HG03095 (cell line): ENCODE results near the gene CTNNBL1.

ENCODE experiments used
- ATAC-seq: cut with Tn5 transposase; IDR thresholded peaks from one replicate; pipeline ENCODE4 v1.9.1; 2021; ENCODE audit warnings: moderate library complexity; ENCODE audit not compliant: unreplicated experiment

Gene CTNNBL1

GRCh38 chr20:37808233-37809070, 114.6 kb downstream of the CTNNBL1 start:
- no peak for ATAC-seq

GRCh38 chr20:37810027-37810426, 116.2 kb downstream of the CTNNBL1 start:
- no peak for ATAC-seq

- ATAC-seq = no peak
These were observed 122.2 kb downstream of the CTNNBL1 start for GRCh38 chr20:37816003-37816402.

- no peak for ATAC-seq
These were observed 122.9 kb downstream of the CTNNBL1 start for GRCh38 chr20:37816726-37817125.

- no peak for ATAC-seq
These were observed 127.9 kb downstream of the CTNNBL1 start for GRCh38 chr20:37821696-37822095.

- ATAC-seq = no peak
These were observed 128.3 kb downstream of the CTNNBL1 start for GRCh38 chr20:37822141-37822601.

GRCh38 chr20:37823296-37823980, 129.6 kb downstream of the CTNNBL1 start:
- ATAC-seq = no peak

- no peak for ATAC-seq
These were observed 133.8 kb downstream of the CTNNBL1 start for GRCh38 chr20:37827605-37828004.

GRCh38 chr20:37828684-37829083, 134.9 kb downstream of the CTNNBL1 start:
- ATAC-seq = no peak

- ATAC-seq = no peak
These were observed 135.3 kb downstream of the CTNNBL1 start for GRCh38 chr20:37829128-37829527.

- ATAC-seq = no peak
These were observed 139.5 kb downstream of the CTNNBL1 start for GRCh38 chr20:37833221-37833896.

- no peak for ATAC-seq
These were observed 143.1 kb downstream of the CTNNBL1 start for GRCh38 chr20:37836926-37837325.

- ATAC-seq = no peak
These were observed 144.1 kb downstream of the CTNNBL1 start for GRCh38 chr20:37837924-37838323.

GRCh38 chr20:37838769-37839431, 145.1 kb downstream of the CTNNBL1 start:
- ATAC-seq = no peak

GRCh38 chr20:37839432-37839827, 145.6 kb downstream of the CTNNBL1 start:
- ATAC-seq = no peak

GRCh38 chr20:37839955-37840354, 146.1 kb downstream of the CTNNBL1 start:
- ATAC-seq = no peak

- ATAC-seq = no peak
These were observed 147.6 kb downstream of the CTNNBL1 start for GRCh38 chr20:37841389-37841788.

- no peak for ATAC-seq
These were observed 148.1 kb downstream of the CTNNBL1 start for GRCh38 chr20:37841971-37842370.

- ATAC-seq = no peak
These were observed 151.4 kb downstream of the CTNNBL1 start for GRCh38 chr20:37845241-37845681.

GRCh38 chr20:37845878-37846277, 152.0 kb downstream of the CTNNBL1 start:
- no peak for ATAC-seq

- no peak for ATAC-seq
These were observed 152.7 kb downstream of the CTNNBL1 start for GRCh38 chr20:37846573-37846972.
